T-cell (primary cell): ENCODE results near the gene UNC93A. TPM values are rescaled to one million over a fixed set of nuclear protein-coding genes. Genes with fewer than 3 reads are reported as not detected.

Experiments
- total RNA-seq, 35 experiments: library from RNA in 6 of 35; stranded (reverse) in 6 of 35; fragments of 120-200 nt in 1 of 35; gene quantifications; one replicate each; pipeline versions ENCODE4 v1.2.1 to v1.2.4 and lab custom pipeline; 2013 to 2026

UNC93A gene
- total RNA-seq, 5 donors from 2014 or later (not counting 1 experiment from before 2014, with no cell fraction given) = not detected

Other genes with a start within 250 kb of the UNC93A start
- 10 to 100 TPM in 3 of 5 donors, 1 to 10 TPM in 2; 3.2 to 19.4 (median 15.0) TPM for gene CCR6, start 168.2 kb upstream of the UNC93A start, total RNA-seq
- gene GPR31, start 133.3 kb upstream of the UNC93A start, total RNA-seq = not detected
- not detected for gene TTLL2, start 33.8 kb downstream of the UNC93A start, total RNA-seq